GM19099 (cell line): ENCODE data around the gene SCAF4.

Experiments used
- POLR2A ChIP-seq: IDR thresholded peaks from 3 replicates; pipeline ENCODE4 v1.6.1; 2011; ENCODE audit warnings: low read depth; ENCODE audit not compliant: insufficient read length; ENCODE audit errors: extremely low read depth

Gene SCAF4

DNA sequence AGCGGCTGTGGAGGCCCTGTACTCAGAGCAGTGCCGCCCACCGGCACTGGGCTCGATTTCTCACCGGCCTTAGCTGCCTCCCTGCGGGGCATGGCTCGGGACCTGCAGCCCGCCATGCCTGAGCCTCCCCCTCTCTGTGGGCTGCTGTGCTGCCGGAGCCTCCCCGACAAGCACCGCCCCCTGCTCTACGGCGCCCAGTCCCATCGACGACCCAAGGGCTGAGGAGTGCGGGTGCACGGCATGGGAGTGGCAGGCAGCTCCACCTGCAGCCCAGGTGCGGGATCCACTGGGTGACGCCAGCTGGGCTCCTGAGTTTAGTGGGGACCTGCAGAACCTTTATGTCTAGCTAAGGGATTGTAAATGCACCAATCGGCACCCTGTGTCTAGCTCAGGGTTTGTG, 77.6 kb downstream of the SCAF4 start:
- TF ChIP-seq POLR2A, result no peak

DNA sequence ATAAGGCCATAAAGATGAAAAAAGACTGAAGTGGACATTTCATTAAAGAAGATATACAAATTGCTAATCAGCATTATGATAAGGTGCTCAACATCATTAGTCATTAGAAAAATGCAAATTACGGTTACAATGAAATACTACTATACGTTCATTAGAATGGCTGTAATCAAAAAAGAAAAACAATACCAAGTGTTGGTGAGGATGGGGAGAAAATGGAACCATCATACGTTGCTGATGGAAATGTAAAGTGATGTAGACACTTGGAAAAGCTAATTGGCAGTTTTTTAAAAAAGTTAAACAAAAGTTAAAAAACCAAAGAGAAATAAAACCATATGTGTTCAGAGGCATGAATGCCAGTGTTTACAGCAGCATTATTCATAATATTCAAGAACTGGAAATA, 81.0 kb downstream of the SCAF4 start:
- TF ChIP-seq POLR2A, result no peak

- TF ChIP-seq POLR2A, result no peak
Measured at GRCh38 chr21:31647650-31648049, 84.3 kb downstream of the SCAF4 start.

- no peak for TF ChIP-seq POLR2A
Measured at GRCh38 chr21:31644643-31645042, 87.3 kb downstream of the SCAF4 start.

GRCh38 chr21:31641416-31641922, 90.4 kb downstream of the SCAF4 start:
- no peak for TF ChIP-seq POLR2A

DNA sequence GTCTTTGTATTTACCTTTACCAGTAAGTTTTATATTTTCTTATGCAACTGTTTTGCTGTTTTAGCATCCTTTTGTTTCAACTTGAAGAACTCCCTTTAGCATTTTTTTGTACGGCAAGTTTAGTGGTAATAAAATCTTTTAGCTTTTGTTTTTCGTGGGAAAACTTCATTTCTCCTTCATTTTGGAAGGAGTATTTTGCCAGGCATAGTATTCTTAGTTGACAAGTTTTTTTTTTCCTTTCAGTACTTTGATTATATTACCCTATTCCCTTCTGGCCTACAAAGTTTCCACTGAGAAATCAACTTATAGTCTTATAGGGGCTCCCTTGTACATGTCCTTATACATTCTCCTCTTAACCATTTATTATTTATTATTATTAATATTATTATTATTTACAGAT, 95.0 kb downstream of the SCAF4 start:
- TF ChIP-seq POLR2A, result no peak

GRCh38 chr21:31634993-31635392, 96.9 kb downstream of the SCAF4 start:
- no peak for TF ChIP-seq POLR2A

DNA sequence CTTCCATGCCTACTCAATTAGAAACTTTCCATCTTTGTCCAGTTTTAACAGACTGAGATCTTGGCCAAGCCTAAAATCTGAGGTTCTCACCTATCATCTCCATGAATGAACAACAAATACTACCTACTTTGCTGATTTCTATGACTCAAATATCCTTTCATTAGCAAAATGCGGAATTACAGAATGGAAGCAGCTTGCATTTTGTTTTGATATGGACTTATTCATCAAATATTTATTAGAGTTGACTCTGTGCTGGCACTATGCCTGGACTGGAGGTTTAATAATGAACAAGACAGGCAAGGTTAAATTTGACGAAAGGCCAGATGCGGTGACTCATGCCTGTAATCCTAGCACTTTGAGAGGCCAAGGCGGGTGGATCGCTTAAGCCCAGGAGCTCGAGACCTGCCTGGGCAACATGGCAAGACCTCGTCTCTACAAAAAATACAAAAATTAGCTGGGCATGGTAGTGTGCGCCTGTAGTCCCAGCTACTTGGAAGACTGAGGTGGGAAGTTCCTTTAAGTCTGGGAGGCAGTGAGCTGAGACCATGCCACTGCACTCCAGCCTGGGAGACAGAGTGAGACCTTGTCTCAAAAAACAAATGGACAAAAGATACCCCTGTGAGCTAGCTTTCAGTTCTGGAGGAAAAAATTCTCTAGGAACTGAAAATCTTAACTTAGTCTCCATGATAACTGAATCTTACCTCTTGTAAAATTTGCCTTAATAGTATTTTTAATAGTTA, 101.8 kb downstream of the SCAF4 start:
- TF ChIP-seq POLR2A, result no peak

DNA sequence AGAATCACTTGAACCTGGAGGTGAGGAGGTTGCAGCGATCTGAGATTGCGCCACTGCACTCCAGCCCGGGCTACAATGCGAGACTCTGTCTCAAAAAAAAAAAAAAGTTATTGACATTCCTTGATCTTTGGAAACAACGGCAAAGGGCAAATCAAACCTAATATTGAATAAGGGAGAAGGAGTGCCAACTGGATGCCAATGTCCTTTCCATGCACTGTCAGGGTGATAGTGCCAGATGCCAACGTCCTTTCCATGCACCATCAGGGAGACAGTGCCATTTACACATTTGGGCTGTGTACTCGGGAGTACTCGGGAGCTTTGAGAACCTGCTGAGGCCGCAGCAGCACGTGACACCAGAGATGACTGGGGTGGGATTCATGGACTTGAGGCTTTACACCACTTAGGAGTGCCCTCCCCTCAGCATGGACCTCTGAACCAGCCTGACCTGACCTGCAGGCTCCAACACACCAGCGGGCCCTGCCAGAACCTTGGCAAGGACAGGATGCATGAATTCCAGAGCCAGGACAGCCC, 106.9 kb downstream of the SCAF4 start:
- no peak for TF ChIP-seq POLR2A

DNA sequence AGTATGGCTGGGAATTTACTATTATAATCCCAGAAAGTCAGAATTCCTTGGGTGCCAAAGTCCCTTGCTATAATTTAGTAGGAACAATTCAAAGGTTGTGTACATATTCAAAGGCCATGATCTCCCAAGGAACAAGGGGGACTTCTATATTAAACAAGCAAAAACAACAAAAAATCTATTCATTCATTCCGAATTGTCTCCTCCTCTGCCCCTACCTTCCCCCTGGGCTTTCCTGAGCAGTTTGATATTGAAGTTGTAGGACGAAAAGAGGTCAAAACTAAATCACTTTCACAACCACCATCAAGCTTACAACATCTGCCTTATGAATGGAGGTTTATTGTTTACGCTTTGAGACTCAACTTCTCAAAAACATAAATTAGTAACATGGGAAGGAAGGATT, 107.7 kb downstream of the SCAF4 start:
- no peak for TF ChIP-seq POLR2A

DNA sequence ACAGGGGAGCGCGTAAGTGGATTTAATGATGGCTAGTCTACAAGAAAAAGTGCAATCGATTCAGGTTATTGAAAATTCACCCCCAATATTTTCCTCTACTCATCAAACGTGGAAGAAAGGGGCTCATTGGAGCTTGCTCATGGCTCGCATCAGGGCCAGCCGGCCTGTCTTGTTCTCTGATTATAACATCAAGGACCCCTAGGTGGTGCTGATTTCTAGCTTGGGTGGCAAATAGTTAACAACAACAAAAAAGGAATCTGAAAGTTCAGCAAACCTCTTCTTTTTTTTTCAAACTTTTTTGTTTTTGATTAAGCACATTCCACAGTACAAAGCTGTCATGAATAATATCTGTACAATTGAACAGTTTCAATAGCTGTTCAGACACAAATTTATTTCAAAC, 108.3 kb downstream of the SCAF4 start:
- no peak for TF ChIP-seq POLR2A

- no peak for TF ChIP-seq POLR2A
Measured at GRCh38 chr21:31622397-31622796, 109.5 kb downstream of the SCAF4 start.
